Measurements from ENCODE around the gene PRKG1.
"Not testable (repeated sequence)": the region's sequence is repeated elsewhere in the genome, so short reads cannot be mapped to it uniquely, and the experiment has no call there.

Gene PRKG1

DNA sequence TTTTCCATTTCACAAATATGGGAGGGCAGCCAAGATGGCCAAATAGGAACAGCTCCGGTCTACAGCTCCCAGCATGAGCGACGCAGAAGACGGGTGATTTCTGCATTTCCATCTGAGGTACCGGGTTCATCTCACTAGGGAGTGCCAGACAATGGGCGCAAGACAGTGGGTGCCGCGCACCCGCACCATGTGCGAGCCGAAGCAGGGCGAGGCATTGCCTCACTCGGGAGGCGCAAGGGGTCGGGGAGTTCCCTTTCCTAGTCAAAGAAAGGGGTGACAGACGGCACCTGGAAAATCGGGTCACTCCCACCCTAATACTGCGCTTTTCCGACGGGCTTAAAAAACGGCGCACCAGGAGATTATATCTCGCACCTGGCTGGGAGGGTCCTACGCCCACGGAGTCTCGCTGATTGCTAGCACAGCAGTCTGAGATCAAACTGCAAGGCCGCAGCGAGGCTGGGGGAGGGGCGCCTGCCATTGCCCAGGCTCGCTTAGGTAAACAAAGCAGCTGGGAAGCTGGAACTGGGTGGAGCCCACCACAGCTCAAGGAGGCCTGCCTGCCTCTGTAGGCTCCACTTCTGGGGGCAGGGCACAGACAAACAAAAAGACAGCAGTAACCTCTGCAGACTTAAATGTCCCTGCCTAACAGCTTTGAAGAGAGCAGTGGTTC lies 89.2 kb downstream of the PRKG1 start:
- not testable (repeated sequence) for H3K9me3 Mint-ChIP-seq (ENCODE audit: low read depth); H3K27me3 Mint-ChIP-seq; H3K4me3 Mint-ChIP-seq; H3K36me3 Mint-ChIP-seq; H3K4me1 Mint-ChIP-seq (ENCODE audit: low read depth); H3K27ac Mint-ChIP-seq

DNA sequence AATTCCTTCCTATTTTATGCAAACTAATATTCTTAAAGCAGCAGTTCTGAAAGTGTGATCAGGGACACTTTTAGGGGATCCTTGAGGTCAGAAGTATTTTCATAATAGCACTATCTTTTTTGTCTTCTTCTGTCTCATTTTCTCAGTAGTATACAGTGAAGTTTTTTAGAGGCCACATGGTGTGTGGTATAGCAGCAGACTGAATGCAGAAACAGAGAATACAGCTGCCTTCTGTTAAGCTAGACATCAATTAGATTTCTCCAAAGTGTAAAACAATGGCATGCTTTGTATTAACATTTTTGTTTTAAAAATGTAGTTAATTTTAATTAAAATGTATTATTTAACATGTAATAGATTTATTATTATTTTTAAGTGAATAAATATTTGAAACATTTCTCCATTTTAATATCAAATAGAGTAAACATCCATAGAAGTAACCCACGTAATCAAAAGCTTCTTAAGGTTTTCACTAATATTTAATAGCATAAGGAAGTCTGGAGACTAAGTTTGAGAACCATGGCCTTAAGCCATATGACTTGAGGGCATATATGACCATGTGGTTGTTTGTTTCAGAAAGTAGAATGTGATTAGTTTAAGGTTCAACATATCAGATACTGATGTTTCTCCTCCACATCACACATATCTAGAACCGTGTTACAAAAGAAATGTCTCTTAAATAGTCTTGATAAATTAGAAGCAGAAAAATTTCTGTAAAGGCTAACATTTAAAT lies 94.0 kb downstream of the PRKG1 start:
- Mint-ChIP-seq H3K9me3 (ENCODE audit: low read depth) (peaks cover 5% of the 10 kb centered on the region), H3K36me3 (no peaks in the 10 kb centered on the region), H3K4me3 (no peak overlapping the region), H3K27me3 (no peaks in the 10 kb centered on the region), H3K27ac (no peak overlapping the region), H3K4me1 (ENCODE audit: low read depth) (no peaks in the 10 kb centered on the region)

DNA sequence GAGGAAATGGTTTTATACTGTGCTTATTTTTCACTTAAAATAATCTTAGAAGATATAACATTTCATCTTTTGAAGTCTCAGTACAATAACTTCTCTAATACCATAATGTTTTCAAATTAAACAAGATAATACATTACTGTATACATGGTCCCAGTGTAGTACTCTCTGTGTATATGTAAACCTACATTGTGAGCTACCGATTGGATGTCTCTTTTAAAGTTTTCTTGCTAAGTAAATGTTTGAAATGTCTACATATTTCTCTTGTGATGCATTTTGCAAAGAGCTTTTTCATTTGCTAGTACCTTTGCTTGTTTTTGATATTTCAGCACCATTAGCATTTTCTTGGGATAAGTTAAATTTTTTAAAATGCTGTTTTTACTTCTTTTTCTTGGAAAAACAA lies 94.8 kb downstream of the PRKG1 start:
- no peaks in the 10 kb centered on the region for H3K4me1 Mint-ChIP-seq (ENCODE audit: low read depth)

DNA sequence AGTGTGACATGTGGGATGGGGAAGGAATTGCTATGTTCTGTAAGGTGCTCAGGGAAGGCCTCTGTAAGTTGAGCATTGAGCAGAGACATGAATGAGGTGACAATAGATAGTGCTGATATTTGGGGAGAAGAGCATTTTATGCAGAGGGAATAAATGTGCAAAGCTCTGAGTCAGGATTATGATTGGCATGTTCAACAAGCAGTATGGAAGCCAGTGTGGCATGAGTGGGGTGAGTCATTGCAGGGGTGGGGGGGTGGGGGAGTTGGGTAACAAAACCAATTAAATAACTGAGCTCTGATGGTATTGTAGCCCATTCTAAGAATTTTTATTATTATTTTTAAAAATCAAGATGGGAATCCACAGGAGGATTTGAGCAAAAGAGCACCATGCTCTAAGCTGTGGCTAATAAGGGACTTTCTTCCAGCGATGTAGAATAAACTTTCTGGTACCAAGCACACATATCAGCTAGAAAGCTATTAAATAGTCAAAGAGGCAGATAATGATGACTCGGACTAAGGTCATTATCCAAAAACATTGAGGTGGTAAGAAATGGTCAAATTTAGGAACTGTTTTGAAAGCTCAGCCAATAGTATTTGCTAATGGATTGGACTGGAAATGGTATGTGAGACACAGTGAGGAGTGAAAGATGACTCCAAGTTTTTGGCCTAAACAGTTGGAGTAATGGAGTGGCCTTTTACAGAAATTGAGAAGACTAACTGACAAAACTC lies 96.4 kb downstream of the PRKG1 start:
- Mint-ChIP-seq H3K9me3 (ENCODE audit: low read depth) (peaks cover 5% of the 10 kb centered on the region), H3K4me3 (no peak overlapping the region), H3K27me3 (no peaks in the 10 kb centered on the region), H3K4me1 (ENCODE audit: low read depth) (no peaks in the 10 kb centered on the region), H3K36me3 (no peaks in the 10 kb centered on the region), H3K27ac (no peak overlapping the region)

More for the DNA sequence above, 94.8 kb downstream of the PRKG1 start:
- Mint-ChIP-seq H3K9me3 (ENCODE audit: low read depth) (peaks cover 5% of the 10 kb centered on the region), H3K36me3 (no peaks in the 10 kb centered on the region), H3K27ac (no peak overlapping the region), H3K4me3 (no peak overlapping the region), H3K27me3 (no peaks in the 10 kb centered on the region)

DNA sequence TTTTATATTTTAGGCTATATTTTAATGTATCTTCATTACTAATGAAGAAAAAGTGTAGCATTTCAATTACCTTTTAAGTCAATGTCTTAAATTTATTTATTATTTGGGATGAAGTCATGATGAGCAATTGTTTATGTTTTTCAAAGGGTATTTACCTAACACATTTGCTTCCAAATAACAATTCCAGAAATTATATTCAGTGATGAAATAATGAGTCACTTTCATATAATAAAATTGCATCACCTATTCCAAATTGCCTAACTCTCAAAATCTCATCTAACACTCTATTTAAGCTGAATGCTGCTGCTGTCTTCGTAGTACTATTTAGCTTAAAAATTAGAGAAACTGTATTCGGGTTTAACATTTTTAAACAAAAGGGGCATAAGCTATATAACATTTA lies 97.7 kb downstream of the PRKG1 start:
- no peaks in the 10 kb centered on the region for H3K4me1 Mint-ChIP-seq (ENCODE audit: low read depth)
- no peak overlapping the region for H3K27ac Mint-ChIP-seq
- H3K4me3 Mint-ChIP-seq = no peak overlapping the region
- peaks cover 5% of the 10 kb centered on the region for H3K9me3 Mint-ChIP-seq (ENCODE audit: low read depth)
- no peaks in the 10 kb centered on the region for H3K27me3 Mint-ChIP-seq
- no peaks in the 10 kb centered on the region for H3K36me3 Mint-ChIP-seq

DNA sequence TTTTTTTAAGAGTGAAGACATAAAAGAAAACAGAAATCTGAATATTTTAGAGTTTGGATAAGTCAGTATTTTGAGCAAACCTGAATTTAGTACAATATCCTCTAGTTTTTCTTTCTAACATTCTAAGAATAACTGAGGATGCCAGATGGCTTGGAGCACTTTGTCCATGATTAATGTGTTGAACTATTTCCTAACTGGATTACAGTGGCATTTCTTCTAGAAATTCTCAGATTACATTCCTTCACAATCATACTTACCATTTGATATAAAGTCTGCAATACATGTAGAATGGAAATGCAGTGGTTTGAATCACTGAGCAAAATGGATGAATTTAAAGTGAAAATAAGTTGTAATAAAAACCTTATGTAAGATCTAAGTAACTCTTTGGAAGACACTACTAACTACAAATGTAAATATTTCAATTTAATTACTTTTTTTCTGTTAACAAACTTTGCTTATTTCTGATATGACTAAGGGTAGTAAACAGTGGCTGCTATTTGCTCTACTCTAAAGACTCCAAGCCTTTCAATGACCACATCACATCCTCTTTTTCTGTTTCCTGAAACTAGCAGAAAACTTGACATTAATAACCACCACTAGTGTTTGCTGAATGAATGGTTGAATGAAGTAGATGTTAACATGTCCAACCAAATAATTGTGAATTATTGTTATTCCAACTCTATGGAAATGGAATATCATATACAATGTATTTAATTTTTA lies 102.8 kb downstream of the PRKG1 start:
- H3K4me3 Mint-ChIP-seq = no peak overlapping the region
- H3K27ac Mint-ChIP-seq = no peak overlapping the region
- no peaks in the 10 kb centered on the region for H3K4me1 Mint-ChIP-seq (ENCODE audit: low read depth)
- H3K9me3 Mint-ChIP-seq (ENCODE audit: low read depth) = no peaks in the 10 kb centered on the region
- H3K27me3 Mint-ChIP-seq = no peaks in the 10 kb centered on the region
- no peaks in the 10 kb centered on the region for H3K36me3 Mint-ChIP-seq

DNA sequence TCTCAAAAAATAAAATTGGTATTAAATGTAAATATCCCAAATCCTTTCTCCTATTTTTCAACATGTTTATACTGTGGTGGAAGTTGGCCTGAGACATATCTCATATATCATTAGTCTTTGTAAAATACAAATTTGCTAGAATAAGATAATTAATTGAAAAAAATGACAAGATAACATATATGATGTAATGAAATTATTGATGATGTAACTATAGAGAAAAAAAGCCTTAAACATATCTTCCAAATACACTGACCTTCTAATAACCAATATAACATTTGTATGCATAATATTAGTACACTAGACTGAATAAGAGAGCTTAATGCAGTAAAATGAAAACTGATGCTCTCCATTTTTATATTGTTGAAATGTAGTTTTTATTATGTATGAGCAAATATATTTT lies 104.3 kb downstream of the PRKG1 start:
- Mint-ChIP-seq H3K4me1 (ENCODE audit: low read depth) (no peaks in the 10 kb centered on the region), H3K36me3 (no peaks in the 10 kb centered on the region), H3K4me3 (no peak overlapping the region), H3K27me3 (no peaks in the 10 kb centered on the region), H3K9me3 (ENCODE audit: low read depth) (no peaks in the 10 kb centered on the region), H3K27ac (no peak overlapping the region)

DNA sequence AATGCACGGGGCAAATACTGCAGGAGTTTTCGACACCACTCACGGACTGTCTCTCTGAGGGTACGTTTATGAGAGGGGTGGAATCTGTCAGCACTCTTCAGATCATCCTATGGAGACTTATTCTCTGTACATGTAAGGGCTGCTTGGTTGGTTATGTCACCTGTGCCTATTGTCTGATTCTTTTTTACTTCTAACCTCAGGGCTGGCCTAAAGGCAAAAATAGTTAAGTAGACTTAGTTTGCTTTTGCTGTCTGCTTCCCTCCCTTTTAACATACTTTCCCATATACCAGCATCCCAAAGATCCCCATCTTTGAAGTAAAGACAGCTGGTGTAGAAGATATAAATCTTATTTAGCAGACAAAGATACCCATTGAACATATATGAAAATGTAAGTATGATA lies 105.9 kb downstream of the PRKG1 start:
- Mint-ChIP-seq H3K27me3 (no peaks in the 10 kb centered on the region), H3K4me3 (no peak overlapping the region), H3K27ac (no peak overlapping the region), H3K36me3 (no peaks in the 10 kb centered on the region), H3K4me1 (ENCODE audit: low read depth) (no peaks in the 10 kb centered on the region), H3K9me3 (ENCODE audit: low read depth) (no peaks in the 10 kb centered on the region)

DNA sequence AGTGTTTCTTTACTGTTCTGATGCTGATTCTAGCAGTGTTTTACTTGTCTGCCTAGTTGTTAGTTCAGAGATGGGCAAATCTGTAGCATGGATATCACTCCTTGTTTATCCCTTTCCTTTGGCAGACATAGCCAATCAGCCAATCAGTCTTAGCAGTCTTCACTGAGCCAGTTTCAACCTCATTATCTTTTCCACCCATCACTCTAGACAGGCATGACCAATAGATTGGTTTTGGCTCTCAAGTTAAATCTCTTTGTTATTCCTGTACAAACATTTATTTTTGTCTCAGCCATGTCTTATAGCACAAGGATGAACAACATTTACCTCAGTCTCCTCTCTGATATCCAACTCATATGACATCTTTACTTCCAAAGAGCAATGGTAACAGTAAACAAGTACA lies 109.5 kb downstream of the PRKG1 start:
- no peaks in the 10 kb centered on the region for H3K4me1 Mint-ChIP-seq (ENCODE audit: low read depth)
- no peak overlapping the region for H3K27ac Mint-ChIP-seq
- H3K27me3 Mint-ChIP-seq = no peaks in the 10 kb centered on the region
- H3K4me3 Mint-ChIP-seq = no peak overlapping the region
- no peaks in the 10 kb centered on the region for H3K36me3 Mint-ChIP-seq
- H3K9me3 Mint-ChIP-seq (ENCODE audit: low read depth) = no peaks in the 10 kb centered on the region

DNA sequence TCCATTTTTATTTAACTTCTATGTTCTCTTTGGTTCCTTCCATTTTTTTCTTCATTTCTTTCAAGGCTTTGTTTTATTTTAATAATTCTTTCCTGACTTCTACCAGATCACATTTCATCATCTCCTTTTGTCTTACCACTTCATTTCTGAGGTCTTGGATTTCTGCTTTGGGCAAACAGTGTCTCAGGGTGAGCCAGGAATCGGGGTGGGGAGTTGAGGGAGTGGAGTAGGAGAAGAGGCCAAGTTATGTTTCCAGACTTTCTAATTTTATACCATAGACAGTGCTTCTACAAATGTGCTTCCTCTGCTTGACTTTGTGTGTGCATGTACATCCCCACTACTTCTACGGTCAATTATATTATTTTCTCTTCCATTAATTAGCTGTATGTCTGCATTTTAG lies 112.1 kb downstream of the PRKG1 start:
- H3K27ac Mint-ChIP-seq = no peak overlapping the region

DNA sequence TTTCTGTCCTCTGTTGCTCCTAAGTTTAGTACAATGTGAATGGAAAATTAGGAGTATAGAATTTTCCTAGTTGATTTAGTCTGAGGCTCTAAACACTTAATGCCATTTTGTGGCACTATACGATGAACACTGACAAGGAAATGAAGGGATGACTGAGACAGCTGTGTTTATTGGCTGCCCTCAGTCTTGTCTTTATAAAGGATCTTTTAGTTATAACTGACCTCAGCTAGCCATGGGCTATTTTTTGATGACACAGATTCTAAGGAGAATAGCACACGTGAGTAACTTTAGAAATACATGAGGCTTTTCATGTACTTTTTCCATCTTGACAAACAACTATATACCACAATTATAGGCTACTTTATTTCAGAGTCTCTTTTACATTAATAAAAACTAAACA lies 113.7 kb downstream of the PRKG1 start:
- no peak overlapping the region for H3K27ac Mint-ChIP-seq
- no peaks in the 10 kb centered on the region for H3K36me3 Mint-ChIP-seq
- H3K4me3 Mint-ChIP-seq = no peak overlapping the region
- no peaks in the 10 kb centered on the region for H3K4me1 Mint-ChIP-seq (ENCODE audit: low read depth)
- H3K9me3 Mint-ChIP-seq (ENCODE audit: low read depth) = no peaks in the 10 kb centered on the region
- H3K27me3 Mint-ChIP-seq = no peaks in the 10 kb centered on the region

More for the DNA sequence above, 112.1 kb downstream of the PRKG1 start:
- Mint-ChIP-seq H3K4me3 (no peak overlapping the region), H3K4me1 (ENCODE audit: low read depth) (no peaks in the 10 kb centered on the region), H3K9me3 (ENCODE audit: low read depth) (no peaks in the 10 kb centered on the region), H3K36me3 (no peaks in the 10 kb centered on the region), H3K27me3 (no peaks in the 10 kb centered on the region)

DNA sequence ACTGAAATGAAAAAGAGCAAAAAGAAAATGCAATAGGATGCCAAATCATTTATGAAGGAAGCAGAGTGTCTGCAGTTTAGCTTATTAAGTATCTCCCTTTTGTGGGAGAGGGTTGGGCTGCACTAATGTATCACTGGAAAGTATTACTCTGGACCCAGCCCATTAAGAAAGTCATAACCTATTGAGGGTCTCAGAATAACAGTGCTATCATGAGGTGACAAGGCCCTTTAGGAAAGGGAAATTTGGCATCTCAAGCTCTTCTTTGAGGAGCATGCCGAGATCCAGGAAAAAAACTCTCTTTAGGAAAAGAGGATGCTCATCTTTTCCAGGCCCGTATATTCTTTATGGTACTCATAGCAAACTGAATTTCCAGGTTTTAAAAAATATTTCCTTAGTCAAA lies 114.6 kb downstream of the PRKG1 start:
- Mint-ChIP-seq H3K27ac (no peak overlapping the region), H3K36me3 (no peaks in the 10 kb centered on the region), H3K4me1 (ENCODE audit: low read depth) (no peaks in the 10 kb centered on the region), H3K9me3 (ENCODE audit: low read depth) (no peaks in the 10 kb centered on the region), H3K27me3 (no peaks in the 10 kb centered on the region), H3K4me3 (no peak overlapping the region)

DNA sequence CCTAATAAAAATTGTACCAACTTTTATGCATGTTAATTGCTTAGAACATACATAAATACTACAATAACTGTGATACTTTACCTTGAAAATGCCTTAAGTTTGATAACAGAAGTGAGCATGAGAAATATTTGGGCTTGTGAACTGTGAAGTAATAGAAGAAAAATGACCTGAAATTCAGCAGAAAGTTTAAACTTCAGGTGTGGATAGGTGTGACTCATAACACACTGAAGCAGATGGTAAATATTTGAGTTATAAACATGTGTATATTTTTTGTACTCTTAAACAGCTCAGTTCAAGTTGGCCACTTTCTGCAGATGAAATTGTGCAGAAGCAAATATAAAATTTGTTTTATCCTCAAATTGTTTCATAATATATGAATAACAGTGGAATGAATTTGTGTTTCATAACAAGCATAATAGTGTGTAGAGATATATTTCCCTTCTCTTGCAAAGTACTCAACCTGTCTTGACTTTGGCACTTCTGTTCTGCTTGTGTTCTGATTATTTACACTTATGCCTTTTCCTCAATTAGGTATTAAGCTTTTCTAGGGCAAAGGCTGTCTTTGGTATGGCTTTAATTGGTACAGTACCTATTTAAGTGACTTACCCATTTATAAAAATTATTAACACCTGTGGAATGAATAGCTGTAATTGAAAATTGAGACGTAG lies 122.4 kb downstream of the PRKG1 start:
- H3K4me1 Mint-ChIP-seq (ENCODE audit: low read depth) = no peaks in the 10 kb centered on the region
- no peaks in the 10 kb centered on the region for H3K9me3 Mint-ChIP-seq (ENCODE audit: low read depth)
- no peaks in the 10 kb centered on the region for H3K27me3 Mint-ChIP-seq
- H3K27ac Mint-ChIP-seq = no peak overlapping the region
- no peaks in the 10 kb centered on the region for H3K36me3 Mint-ChIP-seq
- no peak overlapping the region for H3K4me3 Mint-ChIP-seq

DNA sequence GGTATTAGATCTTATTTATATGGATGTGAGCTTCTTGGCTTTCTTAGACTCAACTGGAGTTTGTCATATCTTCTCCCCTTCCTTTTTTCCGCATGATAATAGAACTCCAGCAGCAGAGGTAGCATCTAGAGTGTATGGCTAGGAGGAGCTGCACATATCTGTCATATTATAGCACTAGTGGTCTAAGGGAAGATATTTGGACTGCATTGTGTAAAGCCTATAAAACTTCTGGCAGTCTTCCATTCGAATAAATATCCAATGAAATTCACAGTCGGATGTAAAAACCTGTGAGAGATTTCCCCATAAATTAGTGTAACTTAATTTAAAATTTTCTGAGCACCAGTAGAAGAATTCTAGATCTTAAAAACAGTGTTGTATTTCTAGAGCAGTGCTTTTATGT lies 123.9 kb downstream of the PRKG1 start:
- H3K4me3 Mint-ChIP-seq = no peak overlapping the region

More for the DNA sequence above, 123.9 kb downstream of the PRKG1 start:
- Mint-ChIP-seq H3K4me1 (ENCODE audit: low read depth) (no peaks in the 10 kb centered on the region), H3K27ac (no peak overlapping the region), H3K27me3 (no peaks in the 10 kb centered on the region), H3K36me3 (no peaks in the 10 kb centered on the region), H3K9me3 (ENCODE audit: low read depth) (no peaks in the 10 kb centered on the region)
